Activated naive CD4-positive, alpha-beta T cell treated with anti-CD3 and anti-CD28 coated beads, Interleukin-2, amount 50 U/mL, for 72 hours (primary cell): ENCODE measurements around the gene PNMA3. TPM values are rescaled to one million over a fixed set of nuclear protein-coding genes. Genes with fewer than 3 reads are reported as not detected.
"Not testable (repeated sequence)": the region's sequence is repeated elsewhere in the genome, so short reads cannot be mapped to it uniquely, and the experiment has no call there.

Experiments
- ATAC-seq, 2 donors: fragments of 150-1000 bp; cut with Tn5 transposase; 2 replicates each; pipeline ENCODE4 v1.10.0; 2021; ENCODE audit warnings: mild to moderate bottlenecking in 2 of 2, moderate library complexity in 2 of 2
- DNase-seq, 2 donors: peaks; one replicate each; pipeline ENCODE4 v3.0.0; 2021 to 2022; ENCODE audit warnings: low spot score in 2 of 2
- H3K27ac Mint-ChIP-seq, 2 donors: one replicate each; pipeline ENCODE4 v1.8.0; 2022; ENCODE audit warnings: mild to moderate bottlenecking in 2 of 2, mixed read lengths in 2 of 2
- H3K36me3 Mint-ChIP-seq, 2 donors: one replicate each; pipeline ENCODE4 v1.8.0; 2022; ENCODE audit warnings: mixed read lengths in 2 of 2
- H3K9me3 Mint-ChIP-seq, 2 donors: one replicate each; pipeline ENCODE4 v1.8.0; 2022; ENCODE audit warnings: mixed read lengths in 2 of 2
- total RNA-seq, 2 donors: library from RNA; stranded (reverse); gene quantifications; one replicate each; pipeline ENCODE4 v1.2.3, GENCODE V29; 2022

PNMA3 gene
- total RNA-seq, 2 donors from 2014 or later: 0.32 to 3.3 TPM

- no peak for ATAC-seq
- DNase-seq: no peak
- Mint-ChIP-seq H3K36me3 (no peaks in the 10 kb centered on the region), H3K9me3 (no peaks in the 10 kb centered on the region), H3K27ac (no peak overlapping the region)
Measured at GRCh38 chrX:153064061-153064460, 7.8 kb downstream of the PNMA3 start.

GRCh38 chrX:153065389-153065788 is 9.1 kb downstream of the PNMA3 start:
- H3K27ac Mint-ChIP-seq: no peak overlapping the region
- no peaks in the 10 kb centered on the region for H3K36me3 Mint-ChIP-seq
- H3K9me3 Mint-ChIP-seq: no peaks in the 10 kb centered on the region
- ATAC-seq: no peak
- no peak for DNase-seq

- ATAC-seq, H3K36me3 Mint-ChIP-seq, H3K27ac Mint-ChIP-seq, H3K9me3 Mint-ChIP-seq, DNase-seq: not testable (repeated sequence)
Measured at GRCh38 chrX:153066402-153066801, 10.1 kb downstream of the PNMA3 start.

GRCh38 chrX:153071909-153072583 is 15.8 kb downstream of the PNMA3 start, which contains the start of gene PNMA6A:
Gene PNMA6A (plus strand): TSS chrX:153072454. CDS start chrX:153073063, 609 bp downstream.
- H3K36me3 Mint-ChIP-seq, H3K9me3 Mint-ChIP-seq, DNase-seq, H3K27ac Mint-ChIP-seq: not testable (repeated sequence)
- peak; percentile 76 to 89 for ATAC-seq

GRCh38 chrX:153073331-153073730 is 17.1 kb downstream of the PNMA3 start:
- DNase-seq, H3K9me3 Mint-ChIP-seq, H3K27ac Mint-ChIP-seq, ATAC-seq, H3K36me3 Mint-ChIP-seq: not testable (repeated sequence)

- DNase-seq (no peak), ATAC-seq (no peak)
- Mint-ChIP-seq H3K9me3 (no peaks in the 10 kb centered on the region), H3K27ac (no peak overlapping the region), H3K36me3 (no peaks in the 10 kb centered on the region)
Measured at GRCh38 chrX:153074262-153074899, 18.1 kb downstream of the PNMA3 start.

- Mint-ChIP-seq H3K36me3 (no peaks in the 10 kb centered on the region), H3K27ac (no peak overlapping the region), H3K9me3 (no peaks in the 10 kb centered on the region)
- no peak for DNase-seq
- ATAC-seq: no peak
Measured at GRCh38 chrX:153074935-153075334, 18.7 kb downstream of the PNMA3 start.

GRCh38 chrX:153075366-153075765 is 19.1 kb downstream of the PNMA3 start:
- Mint-ChIP-seq H3K36me3 (no peaks in the 10 kb centered on the region), H3K9me3 (no peaks in the 10 kb centered on the region), H3K27ac (no peak overlapping the region)
- no peak for ATAC-seq
- DNase-seq: no peak

- ATAC-seq: peak; percentile 73 to 89
- not testable (repeated sequence) for H3K27ac Mint-ChIP-seq, DNase-seq, H3K36me3 Mint-ChIP-seq, H3K9me3 Mint-ChIP-seq
Measured at GRCh38 chrX:153077437-153078135, 21.3 kb downstream of the PNMA3 start.

- not testable (repeated sequence) for ATAC-seq, H3K9me3 Mint-ChIP-seq, DNase-seq, H3K27ac Mint-ChIP-seq, H3K36me3 Mint-ChIP-seq
Measured at GRCh38 chrX:153083238-153083923, 27.1 kb downstream of the PNMA3 start.

- Mint-ChIP-seq H3K27ac (no peak overlapping the region), H3K36me3 (peaks cover 35 to 37% of the 10 kb centered on the region in 2 donors), H3K9me3 (peaks cover 36 to 37% of the 10 kb centered on the region in 2 donors)
- no peak for DNase-seq
- ATAC-seq: no peak
Measured at GRCh38 chrX:153102418-153102817, 46.1 kb downstream of the PNMA3 start.

- DNase-seq, ATAC-seq, H3K27ac Mint-ChIP-seq: not testable (repeated sequence)
- Mint-ChIP-seq H3K36me3 (peaks cover 35 to 37% of the 10 kb centered on the region in 2 donors), H3K9me3 (peaks cover 36 to 37% of the 10 kb centered on the region in 2 donors)
Measured at GRCh38 chrX:153104959-153105358, 48.7 kb downstream of the PNMA3 start.

- peak; percentile 51 to 73 for ATAC-seq
- peak overlapping the region in 1 of 2 donors; percentile 66 for H3K27ac Mint-ChIP-seq
Measured at GRCh38 chrX:153106092-153106801, 50.0 kb downstream of the PNMA3 start.

More at GRCh38 chrX:153106092-153106801, 50.0 kb downstream of the PNMA3 start:
- Mint-ChIP-seq H3K9me3 (peaks cover 24 to 25% of the 10 kb centered on the region in 2 donors), H3K36me3 (peaks cover 25 to 26% of the 10 kb centered on the region in 2 donors)
- DNase-seq: not testable (repeated sequence)
